Measurements from ENCODE around the gene IDH3G. TPM values are rescaled to one million over a fixed set of nuclear protein-coding genes. Genes with fewer than 3 reads are reported as not detected.

The IDH3G gene
- total and polyA plus RNA-seq, 2 donors (not counting 3 experiments of a cell fraction or from before 2014, with no cell fraction given) = 57.7 to 116 TPM

DNA sequence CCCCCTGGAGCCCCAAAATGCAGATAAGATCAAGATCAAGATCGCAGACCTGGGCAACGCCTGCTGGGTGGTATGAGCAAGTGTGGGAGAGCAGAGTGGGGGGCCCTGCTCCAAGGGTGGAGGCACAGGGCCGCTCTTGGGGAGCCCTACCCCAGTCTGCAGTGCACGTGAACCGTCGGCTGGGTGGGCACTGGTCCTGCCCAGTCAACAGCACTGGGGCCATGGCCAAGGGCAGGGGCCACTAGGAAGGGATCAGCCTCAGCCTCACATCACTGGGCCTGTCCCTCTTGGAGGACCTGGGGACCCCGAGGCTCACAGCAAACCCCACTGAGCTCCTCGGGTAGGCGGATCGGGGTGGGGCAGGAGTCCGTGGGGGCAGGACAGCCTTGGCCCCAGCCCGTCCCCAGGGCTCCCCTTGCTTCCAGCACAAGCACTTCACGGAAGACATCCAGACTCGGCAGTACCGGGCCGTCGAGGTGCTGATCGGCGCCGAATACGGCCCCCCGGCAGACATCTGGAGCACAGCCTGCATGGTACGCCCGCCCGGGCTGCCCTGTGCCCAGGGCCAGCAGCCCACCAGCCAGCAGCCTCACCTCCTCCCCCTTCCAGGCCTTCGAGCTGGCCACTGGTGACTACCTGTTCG lies 9.7 kb downstream of the IDH3G start:
- H3K9me1 ChIP-seq (replicated peaks; ENCODE audit: control insufficient read depth, extremely low read depth, insufficient read depth, low read length) = no peaks in the 10 kb centered on the region
- H3K4me1 ChIP-seq (ENCODE audit: control insufficient read depth, extremely low read depth, insufficient read depth, low read length) = no peaks in the 10 kb centered on the region
- intact Hi-C loops (cut with micrococcal nuclease) (no loop called here), dilution Hi-C loops (cut with MboI; ENCODE audit: extremely low pct_ligation_motif_present, low sequenced_read_pairs) (no loop called here)
- H3K9ac ChIP-seq (replicated peaks; ENCODE audit: extremely low read depth, insufficient read depth, low read length) = no peak overlapping the region
- POLR2A ChIA-PET = no interaction called here
- no peaks in the 10 kb centered on the region for H4K20me1 ChIP-seq (replicated peaks; ENCODE audit: control insufficient read depth, extremely low read depth, insufficient read depth, low read length)
- H3K9me3 ChIP-seq (replicated peaks; ENCODE audit: control insufficient read depth, insufficient read depth, low read length) = no peaks in the 10 kb centered on the region
- H3K27me3 ChIP-seq (ENCODE audit: control insufficient read depth in 2 of 2, insufficient read depth in 2 of 2, low read length in 2 of 2) = no peaks in the 10 kb centered on the region
- peaks cover 0 to 14% of the 10 kb centered on the region in 2 experiments for H3K36me3 ChIP-seq (ENCODE audit: control insufficient read depth in 2 of 2, extremely low read depth in 1 of 2, insufficient read depth in 2 of 2, low read length in 2 of 2)
- FAIRE-seq (no peak), DNase-seq (ENCODE audit: low read depth, low spot score) (no peak)
- no peak overlapping the region for H3K27ac ChIP-seq (ENCODE audit: insufficient read depth, low read depth, low read length)
- no peak overlapping the region for H3K4me2 ChIP-seq (ENCODE audit: insufficient read depth, low read length)
- no peak overlapping the region for H2AFZ ChIP-seq (ENCODE audit: low read depth, low read length)
- H3K79me2 ChIP-seq (ENCODE audit: control insufficient read depth, insufficient read depth, low read length) = no peaks in the 10 kb centered on the region
- no TSS peak for BruUV-seq (replicated peaks)
- H3K4me3 ChIP-seq (replicated peaks in 1 of 3; ENCODE audit: insufficient read depth in 1 of 3, low read depth in 1 of 3, low read length in 3 of 3) = no peak overlapping the region
- no peak for TF ChIP-seq POLR2A (IDR thresholded peaks at IDR 0.05; ENCODE audit: low read depth, low read length)
- no peak for TF ChIP-seq GATA2 (IDR thresholded peaks at IDR 0.05; ENCODE audit: insufficient read depth, insufficient read length, low read depth, low read length)
- TF ChIP-seq JUN (IDR thresholded peaks at IDR 0.05; ENCODE audit: borderline replicate concordance, insufficient read depth, insufficient read length, low read depth) = no peak
- no peak for TF ChIP-seq MYC (IDR thresholded peaks at IDR 0.05; ENCODE audit: low read depth, low read length)
- TF ChIP-seq FOS (IDR thresholded peaks at IDR 0.05; ENCODE audit: borderline replicate concordance, insufficient read depth, low read length) = no peak
- TF ChIP-seq POLR2AphosphoS5 (IDR thresholded peaks at IDR 0.05; ENCODE audit: insufficient read depth, low read depth, low read length) = no peak
- no peak for TF ChIP-seq CTCF (IDR thresholded peaks at IDR 0.05; ENCODE audit: extremely low read depth in 1 of 2, insufficient read depth in 1 of 2, low read depth in 1 of 2, low read length in 2 of 2)
- no peak for TF ChIP-seq EZH2 (IDR thresholded peaks at IDR 0.05; ENCODE audit: borderline replicate concordance, low read depth, low read length, severe bottlenecking)
- TF ChIP-seq, protein P1, sequence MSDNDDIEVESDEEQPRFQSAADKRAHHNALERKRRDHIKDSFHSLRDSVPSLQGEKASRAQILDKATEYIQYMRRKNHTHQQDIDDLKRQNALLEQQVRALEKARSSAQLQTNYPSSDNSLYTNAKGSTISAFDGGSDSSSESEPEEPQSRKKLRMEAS (IDR thresholded peaks at IDR 0.05; ENCODE audit: insufficient read depth, insufficient read length) = no peak
- CTCF ChIA-PET = no interaction called here

Data from endothelial cell of umbilical vein (primary cell).